HUES48 (cell line): Measurements from ENCODE around the gene C1GALT1.
"Not testable (repeated sequence)": the region's sequence is repeated elsewhere in the genome, so short reads cannot be mapped to it uniquely, and the experiment has no call there.

Experiments
- H3K27ac ChIP-seq: one replicate; pipeline ENCODE4 v1.7.0; 2013; ENCODE audit warnings: low read depth, low read length, inconsistent platforms
- H3K27me3 ChIP-seq: 2 replicates; pipeline ENCODE4 v1.6.1; 2013; ENCODE audit warnings: mild to moderate bottlenecking, low read length; ENCODE audit not compliant: control insufficient read depth, insufficient read depth
- H3K36me3 ChIP-seq: 2 replicates; pipeline ENCODE4 v1.6.1; 2013; ENCODE audit warnings: low read length; ENCODE audit not compliant: control insufficient read depth, insufficient read depth
- H3K4me1 ChIP-seq: 2 replicates; pipeline ENCODE4 v1.6.1; 2013; ENCODE audit warnings: mild to moderate bottlenecking, low read length; ENCODE audit not compliant: control insufficient read depth, insufficient read depth
- H3K4me3 ChIP-seq: 2 replicates; pipeline ENCODE4 v1.5.1; 2013; ENCODE audit warnings: mild to moderate bottlenecking, low read depth, low read length
- H3K9ac ChIP-seq: 2 replicates; pipeline ENCODE4 v1.6.1; 2013; ENCODE audit warnings: mild to moderate bottlenecking, low read depth, low read length, moderate library complexity
- H3K9me3 ChIP-seq: 2 replicates; pipeline ENCODE4 v1.6.1; 2013; ENCODE audit warnings: low read length; ENCODE audit not compliant: control insufficient read depth, insufficient read depth

C1GALT1 gene

GRCh38 chr7:7237978-7238267 lies 55.6 kb downstream of the C1GALT1 start:
- no peak overlapping the region for H3K9ac ChIP-seq
- peaks cover 55% of the 10 kb centered on the region for H3K36me3 ChIP-seq
- H3K4me3 ChIP-seq: 0 out of 2 replicates have a peak overlapping the region, but pooled peaks have one; percentile 13
- H3K9me3 ChIP-seq: no peaks in the 10 kb centered on the region
- H3K27ac ChIP-seq: peak overlapping the region; percentile 76
- H3K4me1 ChIP-seq: peaks cover 46% of the 10 kb centered on the region
- H3K27me3 ChIP-seq: no peaks in the 10 kb centered on the region

GRCh38 chr7:7239346-7239745 lies 57.0 kb downstream of the C1GALT1 start:
- no peak overlapping the region for H3K4me3 ChIP-seq
- no peaks in the 10 kb centered on the region for H3K9me3 ChIP-seq
- H3K4me1 ChIP-seq: peaks cover 32% of the 10 kb centered on the region
- no peak overlapping the region for H3K27ac ChIP-seq
- no peak overlapping the region for H3K9ac ChIP-seq
- peaks cover 67% of the 10 kb centered on the region for H3K36me3 ChIP-seq
- H3K27me3 ChIP-seq: no peaks in the 10 kb centered on the region

GRCh38 chr7:7242899-7243298 lies 60.6 kb downstream of the C1GALT1 start:
- H3K36me3 ChIP-seq: peaks cover 56% of the 10 kb centered on the region
- H3K27me3 ChIP-seq: no peaks in the 10 kb centered on the region
- peaks cover 13% of the 10 kb centered on the region for H3K4me1 ChIP-seq
- no peak overlapping the region for H3K9ac ChIP-seq
- no peak overlapping the region for H3K27ac ChIP-seq
- no peak overlapping the region for H3K4me3 ChIP-seq
- H3K9me3 ChIP-seq: no peaks in the 10 kb centered on the region

GRCh38 chr7:7245233-7245632 lies 62.9 kb downstream of the C1GALT1 start:
- H3K27me3 ChIP-seq, H3K4me1 ChIP-seq, H3K27ac ChIP-seq, H3K4me3 ChIP-seq, H3K9ac ChIP-seq, H3K9me3 ChIP-seq: not testable (repeated sequence)
- peaks cover 41% of the 10 kb centered on the region for H3K36me3 ChIP-seq

- Histone ChIP-seq H3K9ac (no peak overlapping the region), H3K36me3 (peaks cover 31% of the 10 kb centered on the region), H3K9me3 (no peaks in the 10 kb centered on the region), H3K27ac (no peak overlapping the region), H3K27me3 (no peaks in the 10 kb centered on the region), H3K4me1 (0 out of 2 replicates have a peak, but pooled peaks cover 3% of the 10 kb centered on the region), H3K4me3 (no peak overlapping the region)
These were observed 63.9 kb downstream of the C1GALT1 start for GRCh38 chr7:7246223-7246622.

GRCh38 chr7:7247658-7248057 lies 65.3 kb downstream of the C1GALT1 start:
- peaks cover 25% of the 10 kb centered on the region for H3K36me3 ChIP-seq
- H3K4me3 ChIP-seq: no peak overlapping the region
- H3K27me3 ChIP-seq: no peaks in the 10 kb centered on the region
- peaks cover 15% of the 10 kb centered on the region for H3K4me1 ChIP-seq
- H3K9me3 ChIP-seq: no peaks in the 10 kb centered on the region
- no peak overlapping the region for H3K9ac ChIP-seq
- no peak overlapping the region for H3K27ac ChIP-seq

GRCh38 chr7:7249814-7250213 lies 67.5 kb downstream of the C1GALT1 start:
- Histone ChIP-seq H3K36me3 (peaks cover 13% of the 10 kb centered on the region), H3K9me3 (no peaks in the 10 kb centered on the region), H3K27me3 (no peaks in the 10 kb centered on the region), H3K27ac (no peak overlapping the region), H3K9ac (no peak overlapping the region), H3K4me1 (peaks cover 15% of the 10 kb centered on the region), H3K4me3 (no peak overlapping the region)

GRCh38 chr7:7251742-7252141 lies 69.4 kb downstream of the C1GALT1 start:
- H3K27ac ChIP-seq: peak overlapping the region; percentile 16
- peaks cover 11% of the 10 kb centered on the region for H3K36me3 ChIP-seq
- no peak overlapping the region for H3K4me3 ChIP-seq
- H3K9me3 ChIP-seq: no peaks in the 10 kb centered on the region
- no peaks in the 10 kb centered on the region for H3K27me3 ChIP-seq
- H3K4me1 ChIP-seq: peaks cover 13% of the 10 kb centered on the region
- no peak overlapping the region for H3K9ac ChIP-seq

GRCh38 chr7:7254319-7254718 lies 72.0 kb downstream of the C1GALT1 start:
- Histone ChIP-seq H3K27ac (no peak overlapping the region), H3K4me1 (peaks cover 28% of the 10 kb centered on the region), H3K4me3 (no peak overlapping the region), H3K9me3 (no peaks in the 10 kb centered on the region), H3K36me3 (peaks cover 9% of the 10 kb centered on the region), H3K9ac (no peak overlapping the region), H3K27me3 (no peaks in the 10 kb centered on the region)

GRCh38 chr7:7254908-7255307 lies 72.6 kb downstream of the C1GALT1 start:
- Histone ChIP-seq H3K9ac (no peak overlapping the region), H3K4me3 (no peak overlapping the region), H3K27me3 (no peaks in the 10 kb centered on the region), H3K27ac (no peak overlapping the region), H3K4me1 (peaks cover 28% of the 10 kb centered on the region), H3K36me3 (peaks cover 7% of the 10 kb centered on the region; the same call in 1 of the 2 replicates), H3K9me3 (no peaks in the 10 kb centered on the region)

GRCh38 chr7:7256731-7257274 lies 74.5 kb downstream of the C1GALT1 start:
- H3K27ac ChIP-seq: no peak overlapping the region
- no peak overlapping the region for H3K9ac ChIP-seq
- peaks cover 23% of the 10 kb centered on the region for H3K4me1 ChIP-seq

More at GRCh38 chr7:7256731-7257274, 74.5 kb downstream of the C1GALT1 start:
- no peak overlapping the region for H3K4me3 ChIP-seq
- H3K27me3 ChIP-seq: no peaks in the 10 kb centered on the region
- H3K9me3 ChIP-seq: no peaks in the 10 kb centered on the region
- H3K36me3 ChIP-seq: peaks cover 7% of the 10 kb centered on the region; the same call in 1 of the 2 replicates
